Fibroblast of villous mesenchyme (primary cell): Measurements from ENCODE around the gene SOS2. TPM values are rescaled to one million over a fixed set of nuclear protein-coding genes. Genes with fewer than 3 reads are reported as not detected.

Source experiments
- DNase-seq: peaks from one replicate; pipeline ENCODE4 v3.0.0-alpha.2; 2010; ENCODE audit warnings: low read depth
- H3K4me3 ChIP-seq: 2 replicates; pipeline ENCODE4 v1.5.1; 2011; ENCODE audit warnings: low read depth, mild to moderate bottlenecking, low read length
- total RNA-seq: library from RNA; depleted of rRNA; stranded (reverse); fragments of >200 nt; gene quantifications from 2 replicates; pipeline ENCODE4 v1.2.3, GENCODE V29; 2012
- TF ChIP-seq, protein P1 (sequence below): IDR thresholded peaks from 2 replicates; pipeline ENCODE4 v1.5.1; 2012; ENCODE audit warnings: low read depth, mild to moderate bottlenecking, low read length; ENCODE audit not compliant: insufficient read depth

The SOS2 gene
- total RNA-seq, 1 donor = 27.2 TPM

DNA sequence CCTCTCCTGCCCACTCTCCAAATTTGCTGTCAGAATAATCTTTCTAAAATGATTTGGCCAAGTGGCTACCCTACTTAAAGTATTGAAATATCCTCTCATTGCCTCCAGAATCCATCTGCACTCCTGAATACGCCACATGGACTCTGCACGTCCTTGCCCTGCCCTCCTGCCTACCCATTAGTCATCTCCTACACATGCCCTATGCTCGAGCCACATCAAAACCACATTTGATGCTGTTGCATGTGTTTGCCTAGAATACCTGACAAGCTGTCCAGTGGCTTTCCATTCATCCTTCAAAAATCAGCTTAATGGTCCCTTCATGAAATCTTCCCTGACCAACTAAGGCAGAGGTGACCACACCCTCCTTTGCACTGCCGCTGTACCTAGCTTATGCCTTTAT, 132.0 kb downstream of the SOS2 start:
- TF ChIP-seq, protein P1, sequence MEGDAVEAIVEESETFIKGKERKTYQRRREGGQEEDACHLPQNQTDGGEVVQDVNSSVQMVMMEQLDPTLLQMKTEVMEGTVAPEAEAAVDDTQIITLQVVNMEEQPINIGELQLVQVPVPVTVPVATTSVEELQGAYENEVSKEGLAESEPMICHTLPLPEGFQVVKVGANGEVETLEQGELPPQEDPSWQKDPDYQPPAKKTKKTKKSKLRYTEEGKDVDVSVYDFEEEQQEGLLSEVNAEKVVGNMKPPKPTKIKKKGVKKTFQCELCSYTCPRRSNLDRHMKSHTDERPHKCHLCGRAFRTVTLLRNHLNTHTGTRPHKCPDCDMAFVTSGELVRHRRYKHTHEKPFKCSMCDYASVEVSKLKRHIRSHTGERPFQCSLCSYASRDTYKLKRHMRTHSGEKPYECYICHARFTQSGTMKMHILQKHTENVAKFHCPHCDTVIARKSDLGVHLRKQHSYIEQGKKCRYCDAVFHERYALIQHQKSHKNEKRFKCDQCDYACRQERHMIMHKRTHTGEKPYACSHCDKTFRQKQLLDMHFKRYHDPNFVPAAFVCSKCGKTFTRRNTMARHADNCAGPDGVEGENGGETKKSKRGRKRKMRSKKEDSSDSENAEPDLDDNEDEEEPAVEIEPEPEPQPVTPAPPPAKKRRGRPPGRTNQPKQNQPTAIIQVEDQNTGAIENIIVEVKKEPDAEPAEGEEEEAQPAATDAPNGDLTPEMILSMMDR = no peak
- DNase-seq = no peak
- no peak overlapping the region for H3K4me3 ChIP-seq

DNA sequence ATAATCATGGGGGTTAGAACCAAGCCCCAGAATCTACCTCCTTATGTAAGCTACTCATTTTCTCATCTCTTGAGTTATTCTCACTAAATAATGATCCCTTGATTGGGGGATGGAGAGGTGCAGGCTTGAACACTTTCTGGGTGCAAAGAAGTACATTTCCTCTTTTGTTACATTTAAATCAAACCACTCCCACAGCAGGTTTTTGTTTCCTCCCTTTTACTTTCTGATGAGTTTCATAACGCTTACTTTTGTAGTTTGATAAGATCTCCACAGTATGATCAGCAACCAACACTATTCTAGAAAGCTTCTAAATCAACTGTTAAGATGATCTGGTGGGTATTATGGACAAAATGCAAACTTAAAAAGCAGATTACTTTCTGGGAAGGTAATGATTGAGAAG, 135.5 kb downstream of the SOS2 start:
- TF ChIP-seq, protein P1 = no peak
- no peak overlapping the region for H3K4me3 ChIP-seq
- DNase-seq = no peak

DNA sequence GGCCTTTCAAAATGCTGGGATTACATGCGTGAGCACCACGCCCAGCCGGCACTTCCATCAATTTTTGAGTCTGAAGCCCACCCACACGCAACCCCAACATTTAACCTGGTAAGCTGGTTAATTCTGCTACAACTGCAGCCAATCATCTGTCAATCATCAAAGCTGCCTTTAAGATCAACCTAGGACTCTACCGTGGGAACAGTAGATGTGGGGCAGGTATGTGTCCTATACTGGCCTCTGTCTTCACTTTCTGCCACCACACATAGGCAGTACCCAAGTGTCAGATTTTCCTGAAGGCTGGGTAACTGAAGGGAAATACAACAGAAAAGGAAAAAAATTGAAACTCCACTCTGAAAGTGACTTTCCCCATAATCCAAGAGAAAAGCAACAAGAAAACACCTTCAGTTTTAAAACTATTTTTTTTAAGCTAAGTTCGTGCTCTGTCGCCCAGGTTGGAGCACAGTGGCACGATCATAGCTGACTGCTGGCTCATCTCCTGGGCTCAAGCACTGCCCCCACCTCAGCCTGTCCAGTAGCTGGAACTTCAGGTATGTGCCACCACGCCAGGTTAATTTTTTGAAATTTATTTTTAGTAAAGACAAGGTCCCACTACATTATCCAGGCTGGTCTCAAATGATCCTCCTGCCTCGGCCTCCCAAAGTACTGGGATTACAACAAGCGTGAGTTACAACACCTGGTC, 137.2 kb downstream of the SOS2 start:
- no peak overlapping the region for H3K4me3 ChIP-seq
- no peak for DNase-seq
- TF ChIP-seq, protein P1 = no peak

DNA sequence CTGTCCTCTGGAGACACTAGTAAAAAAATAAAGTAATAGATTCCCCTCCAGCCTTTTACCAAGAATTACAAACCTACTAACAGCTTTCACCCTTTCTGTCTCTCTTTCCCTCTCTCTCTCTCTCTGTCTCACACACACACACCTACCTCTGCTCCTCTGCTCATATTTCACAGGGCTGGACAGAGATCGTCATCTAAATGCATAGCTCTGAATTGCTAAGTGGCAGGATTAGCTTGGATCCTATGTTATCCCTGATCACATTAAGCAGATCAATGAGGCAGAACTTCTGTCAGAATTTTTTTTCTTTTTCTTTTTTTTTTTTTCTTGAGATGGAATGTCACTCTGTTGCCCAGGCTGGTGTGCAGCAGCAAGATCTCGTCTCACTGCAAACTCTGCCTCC, 137.9 kb downstream of the SOS2 start:
- no peak overlapping the region for H3K4me3 ChIP-seq
- TF ChIP-seq, protein P1 = no peak
- no peak for DNase-seq

DNA sequence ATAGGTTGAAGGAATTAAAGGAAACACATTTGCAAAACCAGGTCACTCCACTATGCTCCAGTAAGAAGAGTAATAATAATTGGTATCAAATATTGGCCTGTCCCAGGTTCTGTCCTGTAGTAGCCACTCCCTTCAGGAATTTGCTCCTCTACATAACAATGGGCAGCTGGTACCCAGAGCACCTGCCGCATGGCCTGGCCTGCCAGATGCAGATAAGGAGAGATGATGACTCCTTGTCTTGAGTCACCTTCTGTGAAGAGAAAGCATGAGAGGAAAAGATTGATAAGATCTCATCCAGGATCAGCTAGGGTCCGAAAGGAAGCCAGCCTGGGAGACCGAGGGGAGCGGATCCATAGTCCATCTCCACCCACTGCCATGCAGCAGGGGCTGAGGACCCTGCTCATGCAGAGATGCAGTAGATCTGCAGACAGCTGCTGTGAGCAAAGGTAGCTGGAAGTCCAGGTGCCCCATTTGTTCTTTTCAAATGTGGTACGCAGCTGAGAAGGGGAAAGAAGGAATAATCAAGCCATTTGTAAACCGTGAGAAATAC, 139.3 kb downstream of the SOS2 start:
- TF ChIP-seq, protein P1 = no peak
- H3K4me3 ChIP-seq = no peak overlapping the region
- DNase-seq = no peak

DNA sequence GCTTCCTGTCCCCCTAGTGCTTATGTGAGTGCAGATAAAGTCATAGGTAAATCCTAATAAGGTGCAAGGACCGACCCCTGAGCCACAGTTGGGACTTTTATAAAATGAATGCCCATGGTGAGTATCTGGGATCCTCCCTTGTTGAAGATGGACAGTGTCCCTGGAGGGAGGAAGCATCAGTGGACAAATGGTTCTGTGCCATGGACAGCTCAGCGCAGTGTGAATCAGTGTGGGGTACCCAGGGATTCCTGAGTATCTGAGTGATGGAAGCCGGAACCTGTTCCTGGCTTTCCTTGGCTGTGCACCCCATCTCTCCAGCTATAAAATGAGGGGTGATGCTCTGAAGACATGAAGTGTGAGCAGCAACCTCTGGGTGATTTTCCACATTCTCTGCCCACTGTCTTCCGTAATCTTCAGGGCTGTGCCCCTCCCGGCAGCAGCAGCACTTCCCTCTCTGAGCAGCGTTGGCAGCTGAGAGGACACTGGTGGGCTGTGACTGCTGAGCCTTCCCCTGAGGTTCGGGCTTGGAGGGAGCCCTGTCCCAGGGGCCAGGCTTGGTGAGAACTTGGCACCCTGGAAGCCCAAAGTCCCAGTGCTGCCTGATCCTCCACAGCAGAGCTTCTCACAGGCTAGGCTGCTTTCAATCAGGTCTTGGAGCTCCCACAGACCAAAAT, 140.0 kb downstream of the SOS2 start:
- DNase-seq = no peak
- TF ChIP-seq, protein P1 = no peak

More for the DNA sequence above, 140.0 kb downstream of the SOS2 start:
- no peak overlapping the region for H3K4me3 ChIP-seq
